MG63 (cell line): ENCODE results near the gene LDHD. TPM values are rescaled to one million over a fixed set of nuclear protein-coding genes. Genes with fewer than 3 reads are reported as not detected.
"Not testable (repeated sequence)": the region's sequence is repeated elsewhere in the genome, so short reads cannot be mapped to it uniquely, and the experiment has no call there.

ENCODE experiments used
- DNase-seq: peaks from one replicate; pipeline ENCODE4 v3.0.0-alpha.2; 2020
- H3K27me3 ChIP-seq: fragments of 250-450 bp; sonication (Bioruptor Pico); 2 replicates; pipeline ENCODE4 v1.5.1; 2020; ENCODE audit warnings: mild to moderate bottlenecking, moderate library complexity
- H3K36me3 ChIP-seq: fragments of 250-450 bp; sonication (Bioruptor Pico); 2 replicates; pipeline ENCODE4 v1.5.1; 2020; ENCODE audit warnings: mild to moderate bottlenecking, moderate library complexity
- H3K4me3 ChIP-seq: fragments of 250-450 bp; sonication (Bioruptor Pico); 2 replicates; pipeline ENCODE4 v1.5.1; 2020; ENCODE audit warnings: mild to moderate bottlenecking, moderate library complexity
- H3K9me3 ChIP-seq: fragments of 250-450 bp; sonication (Bioruptor Pico); 2 replicates; pipeline ENCODE4 v1.5.1; 2020; ENCODE audit warnings: mild to moderate bottlenecking, moderate library complexity
- total RNA-seq: library from RNA; depleted of rRNA; stranded (reverse); fragments of >200 nt; shearing (Covaris generic); gene quantifications from 2 replicates; pipeline ENCODE4 v1.2.3, GENCODE V29; 2014; ENCODE audit warnings: low replicate concordance; rRNA removed

Gene LDHD
- not detected in 2 replicates for total RNA-seq

DNA sequence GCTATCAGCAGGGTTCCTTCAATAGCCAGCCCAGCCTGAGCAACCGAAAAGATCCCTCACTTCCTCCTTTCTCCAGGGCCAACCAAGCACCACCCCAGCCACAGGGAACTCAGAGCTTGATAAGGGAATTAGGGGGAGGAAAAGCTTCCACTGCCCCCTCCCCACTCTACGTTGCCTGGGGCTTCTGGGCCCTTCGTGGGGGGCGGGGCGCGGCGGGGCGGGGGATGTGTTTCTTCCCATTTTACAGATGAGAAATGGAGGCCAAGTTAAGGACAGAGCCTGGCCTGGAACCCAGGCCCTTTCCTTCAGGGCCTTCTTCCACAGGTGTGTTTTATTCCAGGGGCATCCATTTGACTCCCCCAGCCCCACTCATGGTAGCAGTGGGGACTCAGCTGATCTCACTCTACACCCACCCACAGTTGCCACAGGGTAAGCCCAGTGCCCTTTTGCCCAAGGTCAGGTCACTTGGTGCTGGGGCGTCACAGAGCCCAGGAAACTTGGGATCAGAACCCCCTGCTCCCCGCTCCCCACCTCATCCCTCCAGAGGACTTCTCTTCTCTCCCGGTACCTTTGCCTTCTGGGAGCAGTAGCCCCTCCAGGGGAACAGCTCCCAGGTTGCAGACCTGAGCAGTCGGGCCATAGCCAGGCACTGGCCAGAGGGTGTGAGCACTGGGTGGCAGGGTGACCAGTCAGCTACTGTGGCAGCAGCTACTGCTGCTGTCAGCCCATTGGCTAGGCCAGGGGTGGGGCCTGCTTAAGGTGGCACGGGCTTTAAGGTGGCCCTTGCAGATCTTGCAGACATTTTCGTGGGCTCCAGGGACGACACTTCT lies at the start of gene LDHD:
TSS of gene LDHD (minus strand) at position 700 of the 830 bp plus-strand sequence. CDS start at position 640, 60 bp downstream.
- DNase-seq: peak; percentile 31
- Histone ChIP-seq H3K9me3 (no peaks in the 10 kb centered on the region), H3K4me3 (no peak within 1 kb of the TSS)

DNA sequence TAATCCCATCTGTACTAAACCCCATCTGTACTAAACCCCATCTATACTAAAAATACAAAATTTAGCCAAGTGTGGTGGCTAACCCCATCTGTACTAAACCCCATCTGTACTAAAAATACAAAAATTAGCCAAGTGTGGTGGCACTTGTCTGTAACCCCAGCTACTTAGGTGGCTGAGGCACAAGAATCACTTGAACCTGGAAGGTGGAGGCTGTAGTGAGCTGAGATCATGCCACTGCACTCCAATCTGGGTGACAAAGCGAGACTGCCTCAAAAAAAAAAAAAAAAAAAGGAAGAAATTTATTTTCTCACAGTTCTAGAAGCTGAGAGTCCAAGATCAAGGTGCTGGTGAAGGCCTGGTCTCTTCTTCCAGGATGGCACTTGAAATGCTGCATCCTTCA lies 43.8 kb upstream of the LDHD start:
- Histone ChIP-seq H3K9me3 (no peaks in the 10 kb centered on the region), H3K27me3 (no peaks in the 10 kb centered on the region), H3K4me3 (no peak overlapping the region), H3K36me3 (peaks cover 2% of the 10 kb centered on the region; the same call in 1 of the 2 replicates)
- DNase-seq: no peak

More for the DNA sequence above, at the start of gene LDHD:
- H3K36me3 ChIP-seq: no peaks in the 10 kb centered on the region
- no peaks in the 10 kb centered on the region for H3K27me3 ChIP-seq

DNA sequence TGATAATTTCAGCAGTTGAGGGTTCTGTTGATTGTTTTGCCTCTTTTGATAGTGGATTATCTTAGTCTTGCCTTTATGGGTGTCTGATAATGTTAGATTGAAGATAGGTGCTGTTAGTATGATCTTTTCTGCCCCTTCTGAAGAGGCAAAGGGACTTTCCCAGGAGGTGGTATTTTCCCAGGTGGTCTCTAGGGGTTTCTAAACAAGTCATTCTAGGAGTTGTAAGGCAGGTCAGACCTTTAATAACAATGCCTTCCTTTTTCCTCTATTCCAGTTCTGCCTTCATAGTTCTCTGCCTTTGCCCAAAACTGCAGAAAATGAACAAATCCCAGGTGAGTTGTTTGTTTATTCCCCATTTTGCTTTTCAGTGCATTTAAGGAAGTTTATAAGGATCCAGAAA lies 36.1 kb upstream of the LDHD start:
- H3K4me3 ChIP-seq: no peak overlapping the region
- no peaks in the 10 kb centered on the region for H3K27me3 ChIP-seq
- H3K36me3 ChIP-seq: peaks cover 5% of the 10 kb centered on the region
- H3K9me3 ChIP-seq: peaks cover 8% of the 10 kb centered on the region
- DNase-seq: no peak

DNA sequence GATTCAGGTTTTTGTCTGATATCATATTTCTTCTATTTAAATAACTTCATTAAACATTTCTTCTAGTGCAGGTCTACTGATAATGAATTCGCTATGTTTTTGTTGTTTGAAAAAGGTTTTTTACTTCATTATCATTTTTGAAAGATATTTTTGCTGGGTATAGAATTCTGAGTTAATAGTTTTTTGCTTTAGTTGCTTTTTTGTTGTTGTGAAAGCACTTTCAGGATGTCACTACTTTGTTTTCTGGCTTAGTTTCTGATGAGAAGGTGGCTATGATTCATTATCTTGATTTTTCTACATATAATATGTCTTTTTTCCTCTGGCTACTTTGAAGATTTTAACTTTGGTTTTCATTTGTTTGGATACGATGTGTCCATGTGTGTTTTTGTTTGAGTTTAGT lies 35.2 kb upstream of the LDHD start:
- peaks cover 5% of the 10 kb centered on the region for H3K36me3 ChIP-seq
- peaks cover 8% of the 10 kb centered on the region for H3K9me3 ChIP-seq
- DNase-seq: no peak
- H3K27me3 ChIP-seq: no peaks in the 10 kb centered on the region
- H3K4me3 ChIP-seq: no peak overlapping the region

DNA sequence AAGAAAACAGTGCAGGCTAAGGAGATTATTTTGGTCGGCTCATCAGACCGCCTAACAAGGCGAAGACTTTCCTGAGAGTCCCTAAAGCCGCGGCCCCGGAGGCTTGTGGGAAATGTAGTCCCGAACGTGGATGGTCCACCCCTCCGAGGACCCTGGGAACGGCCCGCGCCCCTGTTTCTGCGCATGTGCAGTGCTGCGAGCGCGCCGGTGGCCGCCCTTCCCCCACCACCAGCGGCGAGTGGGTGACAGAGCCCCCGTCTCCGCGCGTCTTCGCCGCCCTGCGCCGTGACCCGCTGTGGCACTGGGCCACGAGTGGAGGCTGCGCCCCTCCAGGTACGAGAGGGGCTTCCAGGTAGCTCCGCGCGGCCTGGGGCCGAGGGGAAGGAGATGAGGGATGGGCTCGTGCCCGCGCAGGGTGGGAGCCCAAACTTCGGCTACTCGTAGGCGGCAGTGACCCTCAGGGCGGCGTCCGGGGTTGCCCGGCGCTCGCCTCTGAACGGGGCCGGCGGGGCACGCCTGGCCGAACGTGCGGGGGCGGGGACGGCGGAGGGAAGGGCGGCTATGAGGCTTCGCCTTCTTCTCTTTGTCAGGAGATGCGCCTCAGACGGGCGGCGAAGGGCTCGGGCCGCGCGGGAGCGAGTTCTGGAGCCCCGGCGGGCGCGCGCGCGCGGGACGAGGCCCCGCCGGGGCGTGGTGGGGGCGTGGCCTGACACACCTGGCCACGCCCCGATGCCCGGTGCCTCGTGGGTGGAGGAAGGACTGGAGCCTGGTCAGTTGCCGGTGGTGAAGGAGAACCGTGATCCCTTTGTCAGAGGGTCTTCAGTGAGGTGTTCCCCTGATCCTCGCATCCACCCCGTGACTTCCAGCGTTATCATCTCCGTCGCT lies 32.0 kb upstream of the LDHD start, which contains the start of gene ZFP1:
TSS of gene ZFP1 (plus strand) at position 214 of the 885 bp plus-strand sequence. CDS start 4,428 bp downstream, outside the sequence.
- H3K9me3 ChIP-seq: peaks cover 8% of the 10 kb centered on the region
- H3K27me3 ChIP-seq: no peaks in the 10 kb centered on the region
- H3K4me3 ChIP-seq: peak within 1 kb of the TSS; percentile 99
- peak; percentile 88 for DNase-seq
- no peaks in the 10 kb centered on the region; the same call in none of the 2 replicates for H3K36me3 ChIP-seq

DNA sequence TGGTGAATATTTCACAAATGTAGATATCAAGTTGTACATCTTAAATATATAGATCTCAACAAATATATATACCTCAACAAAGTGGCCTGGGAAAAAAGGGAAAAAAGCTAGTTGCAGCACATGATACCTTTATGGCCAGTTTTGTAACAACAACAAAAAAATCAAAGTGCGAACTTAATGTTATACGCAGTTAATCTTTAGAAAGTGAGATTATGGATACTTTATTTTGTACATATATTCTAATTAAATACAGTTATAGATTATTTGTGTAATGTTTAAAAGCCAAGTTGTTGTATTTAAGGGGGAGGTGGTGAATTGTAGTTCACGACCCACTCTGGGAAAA lies 31.4 kb upstream of the LDHD start:
- Histone ChIP-seq H3K36me3 (no peaks in the 10 kb centered on the region; the same call in 1 of the 2 replicates), H3K4me3 (peak overlapping the region; percentile 99), H3K27me3 (no peaks in the 10 kb centered on the region), H3K9me3 (peaks cover 8% of the 10 kb centered on the region)
- no peak for DNase-seq

DNA sequence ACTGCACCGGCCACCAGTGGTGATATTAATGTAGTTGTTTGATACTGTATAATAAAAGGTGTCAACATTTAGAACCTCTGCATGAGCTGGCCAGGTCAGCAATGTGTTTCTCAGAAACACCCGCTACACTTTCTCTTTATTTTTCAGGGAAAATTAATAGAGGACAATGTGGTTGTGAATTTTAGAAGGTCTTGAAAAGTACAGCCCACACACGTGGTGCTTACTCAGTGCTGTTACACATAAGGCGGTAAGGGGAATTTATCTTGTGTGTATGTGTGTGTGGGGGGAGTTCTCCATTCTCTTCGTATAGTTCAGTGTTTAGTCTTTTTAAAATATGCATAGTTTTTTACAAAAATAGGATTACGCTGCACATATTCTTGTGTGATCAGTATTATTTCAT lies 27.4 kb upstream of the LDHD start:
- Histone ChIP-seq H3K4me3 (no peak overlapping the region), H3K9me3 (no peaks in the 10 kb centered on the region), H3K36me3 (no peaks in the 10 kb centered on the region), H3K27me3 (no peaks in the 10 kb centered on the region)
- no peak for DNase-seq

DNA sequence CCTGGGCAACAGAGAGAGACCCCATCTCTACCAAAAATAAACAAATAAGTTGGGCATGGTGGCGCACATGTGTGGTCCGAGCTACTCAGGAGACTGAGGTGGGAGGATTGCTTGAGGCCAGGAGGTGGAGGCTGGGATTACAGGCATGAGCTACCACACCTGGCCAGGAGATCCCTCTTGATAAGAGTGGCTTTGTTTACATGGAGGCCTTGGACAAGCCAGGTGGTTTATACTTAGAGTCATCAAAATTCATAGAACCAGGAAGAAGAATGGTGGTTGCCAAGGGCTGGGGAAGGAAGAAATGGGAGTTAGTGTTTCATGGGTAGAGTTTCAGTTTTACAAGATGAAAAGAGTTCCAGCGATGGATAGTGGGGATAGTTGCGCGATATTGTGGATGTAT lies 22.9 kb upstream of the LDHD start:
- DNase-seq: no peak
- Histone ChIP-seq H3K9me3 (no peaks in the 10 kb centered on the region), H3K4me3 (no peak overlapping the region), H3K27me3 (no peaks in the 10 kb centered on the region), H3K36me3 (no peaks in the 10 kb centered on the region)

DNA sequence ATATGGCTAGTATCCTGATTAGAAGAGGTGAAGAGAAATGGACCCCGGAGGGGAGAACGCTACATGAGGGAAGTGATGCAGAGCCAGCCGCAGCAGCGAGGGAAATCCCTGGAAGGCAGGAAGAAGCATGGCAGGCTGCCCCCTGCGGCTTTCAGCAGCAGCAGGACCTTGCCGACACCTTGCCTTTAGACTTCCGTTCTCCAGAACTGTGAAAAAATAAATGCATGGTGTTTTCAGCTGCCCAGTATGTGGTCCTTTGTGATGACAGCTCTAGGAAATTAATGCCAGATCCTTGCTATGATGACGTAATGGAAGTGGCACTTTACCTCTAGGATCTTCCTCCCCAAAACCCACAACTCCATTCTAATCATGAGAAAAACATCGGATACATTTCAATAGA lies 22.1 kb upstream of the LDHD start:
- H3K27me3 ChIP-seq: no peaks in the 10 kb centered on the region
- no peak for DNase-seq
- H3K4me3 ChIP-seq: no peak overlapping the region
- H3K9me3 ChIP-seq: no peaks in the 10 kb centered on the region
- H3K36me3 ChIP-seq: no peaks in the 10 kb centered on the region

DNA sequence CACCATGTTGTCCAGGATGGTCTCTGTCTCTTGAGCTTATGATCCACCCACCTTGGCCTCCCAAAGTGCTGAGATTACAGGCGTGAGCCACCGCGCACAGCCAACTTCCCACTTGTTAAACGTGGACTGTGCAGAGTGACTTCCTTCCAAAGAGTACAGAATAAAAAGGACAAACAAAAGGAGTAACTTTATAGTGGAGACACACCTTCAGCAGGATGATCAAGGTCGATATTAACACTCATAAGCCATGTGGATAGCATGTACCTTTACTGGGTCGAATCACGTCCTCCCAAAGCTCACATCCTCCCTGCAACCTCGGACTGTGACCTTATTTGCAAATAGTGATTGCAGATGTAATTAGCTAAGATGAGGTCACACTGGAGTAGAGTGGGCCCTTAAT lies 21.7 kb upstream of the LDHD start:
- H3K27me3 ChIP-seq: no peaks in the 10 kb centered on the region
- H3K4me3 ChIP-seq: no peak overlapping the region
- DNase-seq: no peak
- no peaks in the 10 kb centered on the region for H3K36me3 ChIP-seq
- H3K9me3 ChIP-seq: no peaks in the 10 kb centered on the region

DNA sequence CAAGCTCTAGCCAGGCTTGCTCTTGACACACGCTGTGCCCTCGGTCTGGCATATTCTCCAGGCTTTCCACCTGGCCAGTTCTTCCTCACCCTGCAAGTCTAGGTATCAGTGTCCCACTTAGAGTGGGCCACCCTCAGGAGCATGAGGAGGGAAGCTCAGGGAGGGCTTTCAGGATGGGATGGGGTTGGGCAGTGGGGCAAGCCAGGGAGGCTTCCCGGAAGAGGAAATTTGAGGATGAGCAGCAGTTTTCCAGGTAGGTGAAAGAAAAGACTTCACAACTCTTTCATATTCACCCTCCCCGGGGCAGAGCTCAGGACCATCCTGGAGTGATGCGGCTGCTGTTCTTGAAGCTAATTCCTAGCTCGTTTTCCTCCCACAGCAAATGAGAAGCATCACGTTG lies 14.5 kb upstream of the LDHD start:
- peaks cover 5% of the 10 kb centered on the region; the same call in 1 of the 2 replicates for H3K9me3 ChIP-seq
- no peak overlapping the region for H3K4me3 ChIP-seq
- no peaks in the 10 kb centered on the region for H3K36me3 ChIP-seq
- DNase-seq: no peak
- no peaks in the 10 kb centered on the region for H3K27me3 ChIP-seq

DNA sequence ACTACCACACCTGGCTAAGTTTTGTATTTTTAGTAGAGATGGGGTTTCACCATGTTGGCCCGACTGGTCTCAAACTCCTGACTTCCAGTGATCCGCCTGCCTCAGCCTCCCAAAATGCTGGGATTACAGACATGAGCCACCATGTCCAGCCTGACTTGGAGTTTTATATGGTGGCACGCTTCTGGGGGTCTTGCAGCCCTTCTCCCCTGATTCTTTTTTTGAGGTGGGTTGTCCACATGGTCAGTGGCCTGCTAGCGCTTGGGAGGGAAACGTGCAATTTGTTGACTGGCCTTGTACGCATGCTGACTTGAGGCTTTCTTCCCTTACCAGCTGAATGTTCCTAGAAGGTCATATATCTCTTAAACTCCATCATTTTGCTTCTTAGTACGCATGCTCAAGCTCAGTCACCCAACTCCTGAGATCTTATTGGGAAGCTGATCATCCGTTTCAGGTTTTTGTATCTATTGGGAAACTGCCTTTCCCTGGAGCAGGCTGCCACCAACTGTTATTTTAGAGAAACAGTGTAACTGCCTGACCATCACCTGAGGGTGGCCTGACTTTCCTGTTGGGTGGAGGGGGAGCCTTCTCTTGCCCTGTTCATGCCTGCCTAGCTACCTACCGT lies 13.7 kb upstream of the LDHD start:
- Histone ChIP-seq H3K9me3 (peaks cover 5% of the 10 kb centered on the region; the same call in 1 of the 2 replicates), H3K27me3 (no peaks in the 10 kb centered on the region), H3K36me3 (no peaks in the 10 kb centered on the region), H3K4me3 (no peak overlapping the region)
- DNase-seq: no peak

DNA sequence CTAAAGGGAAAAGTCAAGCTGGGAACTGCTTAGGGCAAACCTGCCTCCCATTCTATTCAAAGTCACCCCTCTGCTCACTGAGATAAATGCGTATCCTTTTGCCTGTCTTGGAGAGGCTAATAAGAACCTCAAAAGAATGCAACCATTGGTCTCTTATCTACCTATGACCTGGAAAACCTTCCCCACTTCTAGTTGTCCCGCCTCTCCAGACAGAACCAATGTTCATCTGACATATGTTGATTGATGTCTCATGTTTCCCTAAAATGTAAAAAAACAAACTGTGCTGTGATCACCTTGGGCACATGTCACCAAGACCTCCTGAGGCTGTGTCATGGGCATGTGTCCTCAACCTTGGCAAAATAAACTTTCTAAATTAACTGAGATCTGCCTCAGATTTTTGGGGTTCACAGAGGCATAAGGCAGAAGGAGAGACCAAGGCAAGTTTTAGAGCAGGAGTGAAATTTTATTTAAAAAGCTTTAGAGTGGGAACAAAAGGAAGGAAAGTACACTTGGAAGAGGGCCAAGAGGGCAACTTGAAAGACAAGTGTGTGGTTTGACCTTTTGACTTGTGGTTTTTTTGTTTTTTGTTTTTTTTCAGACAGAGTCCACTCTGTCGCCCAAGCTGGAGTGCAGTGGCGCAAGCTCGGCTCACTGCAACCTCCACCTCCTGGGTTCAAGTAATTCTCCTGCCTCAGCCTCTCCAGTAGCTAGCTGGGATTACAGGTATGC lies 13.0 kb upstream of the LDHD start:
- not testable (repeated sequence) for H3K4me3 ChIP-seq, DNase-seq, H3K27me3 ChIP-seq, H3K36me3 ChIP-seq, H3K9me3 ChIP-seq

DNA sequence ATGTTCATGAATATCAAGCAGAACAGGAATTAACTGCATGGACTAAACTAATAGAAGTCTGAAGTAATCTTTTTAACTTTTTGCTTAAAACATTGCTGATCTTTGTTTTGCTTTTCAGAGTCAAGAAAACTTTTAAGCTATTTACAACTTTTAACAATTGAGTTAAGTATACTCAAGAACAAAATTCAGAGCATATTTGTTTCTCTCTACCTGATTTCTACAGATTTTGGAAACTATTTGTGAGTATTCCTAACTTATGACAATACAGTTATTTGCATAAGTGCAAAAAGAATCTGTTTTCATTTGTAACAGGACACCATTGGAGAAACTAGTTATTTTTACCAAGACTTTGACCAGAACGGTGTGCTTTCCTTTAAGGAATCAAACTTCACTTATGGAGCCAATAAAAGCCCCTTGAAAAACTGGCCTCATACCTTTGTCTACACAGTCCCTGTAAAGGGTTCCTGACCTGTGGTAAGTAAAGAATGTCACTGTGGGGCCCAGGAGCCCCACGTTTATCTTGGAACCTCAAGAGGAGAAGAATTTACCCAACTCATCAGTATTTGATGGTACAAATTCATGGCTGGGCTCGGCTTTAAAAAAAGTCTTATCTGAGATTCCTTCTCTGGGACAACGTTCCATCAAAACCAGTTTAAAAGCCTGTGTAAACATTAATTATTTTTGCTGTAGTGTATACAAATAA lies 11.3 kb upstream of the LDHD start:
- no peak overlapping the region for H3K4me3 ChIP-seq
- H3K27me3 ChIP-seq: no peaks in the 10 kb centered on the region

DNA sequence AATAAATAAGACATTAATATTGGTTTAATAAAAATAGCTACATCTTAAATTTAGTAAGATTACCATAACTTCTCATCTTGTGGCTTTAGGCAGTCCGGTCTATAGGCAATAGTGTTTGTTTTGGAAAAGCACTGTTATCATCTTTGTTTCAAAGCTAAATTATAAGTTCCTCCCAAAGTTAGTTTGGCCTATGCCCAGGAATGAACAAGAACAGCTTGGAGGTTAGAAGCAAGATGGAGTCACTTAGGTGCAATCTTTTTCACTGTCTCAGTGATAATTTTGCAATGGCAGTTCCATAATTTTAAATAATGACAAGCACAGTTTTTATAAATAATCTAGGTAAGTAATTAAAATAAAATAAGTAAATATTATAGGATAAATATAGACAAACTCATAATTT lies 6.0 kb upstream of the LDHD start:
- no peak for DNase-seq
- Histone ChIP-seq H3K27me3 (no peaks in the 10 kb centered on the region), H3K9me3 (0 out of 2 replicates have a peak, but pooled peaks cover 2% of the 10 kb centered on the region), H3K36me3 (no peaks in the 10 kb centered on the region), H3K4me3 (no peak overlapping the region)

More for the DNA sequence above, 11.3 kb upstream of the LDHD start:
- no peak for DNase-seq
- Histone ChIP-seq H3K36me3 (no peaks in the 10 kb centered on the region), H3K9me3 (peaks cover 5% of the 10 kb centered on the region; the same call in 1 of the 2 replicates)
